CD4-positive, alpha-beta T cell treated with Interferon gamma for 1 hour (primary cell): ENCODE results near the gene ASAP2.
"Not testable (repeated sequence)": the region's sequence is repeated elsewhere in the genome, so short reads cannot be mapped to it uniquely, and the experiment has no call there.

ENCODE experiments used
- DNase-seq: peaks from one replicate; pipeline ENCODE4 v3.0.0-alpha.2; 2020

ASAP2 gene

DNA sequence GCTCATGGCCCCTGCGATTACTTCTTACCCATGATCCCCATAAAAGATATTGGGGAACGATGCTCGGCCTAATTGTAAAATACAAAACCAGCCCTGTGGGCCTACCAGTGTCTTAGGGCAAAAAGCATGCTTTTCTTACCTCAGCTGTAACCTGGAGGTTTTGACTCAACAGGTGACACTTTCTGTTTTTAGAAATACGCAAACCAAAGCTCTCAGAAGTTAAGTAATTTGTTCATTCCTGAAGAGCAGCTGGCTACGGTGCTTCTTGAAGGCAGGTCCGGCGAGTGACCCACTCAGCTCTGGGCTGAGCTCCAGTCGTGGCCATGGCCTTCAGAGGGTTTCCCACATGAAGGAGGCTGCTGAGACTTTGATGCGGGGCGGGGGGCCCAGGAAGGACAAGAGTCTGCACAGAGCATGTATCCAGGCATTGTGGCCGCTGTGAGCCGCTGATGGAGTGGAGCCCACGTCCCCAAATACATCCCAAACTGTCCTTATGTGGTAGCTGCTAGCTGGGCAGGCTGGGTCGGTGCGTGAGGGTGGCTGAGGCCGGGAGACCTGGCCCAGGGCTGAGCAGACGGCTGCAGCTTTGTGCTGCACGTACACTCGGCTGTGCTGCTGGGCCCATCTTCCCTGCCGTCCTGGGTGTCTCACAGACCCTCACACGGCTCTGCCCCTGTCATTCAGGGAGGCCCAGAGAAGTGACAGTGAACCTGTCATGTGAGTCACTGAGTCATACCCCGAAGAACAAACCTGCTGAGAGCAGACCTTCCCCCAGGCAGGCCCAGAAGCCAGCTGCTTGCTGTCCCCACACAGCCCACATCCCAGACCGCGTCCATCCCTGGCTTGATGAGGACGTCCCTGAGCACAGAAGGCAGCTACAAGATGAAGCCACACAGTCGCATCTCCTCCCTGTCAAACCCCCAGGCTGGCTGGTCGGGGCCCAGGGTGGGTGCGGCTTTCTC is 182.6 kb downstream of the ASAP2 start:
- DNase-seq: no peak

DNA sequence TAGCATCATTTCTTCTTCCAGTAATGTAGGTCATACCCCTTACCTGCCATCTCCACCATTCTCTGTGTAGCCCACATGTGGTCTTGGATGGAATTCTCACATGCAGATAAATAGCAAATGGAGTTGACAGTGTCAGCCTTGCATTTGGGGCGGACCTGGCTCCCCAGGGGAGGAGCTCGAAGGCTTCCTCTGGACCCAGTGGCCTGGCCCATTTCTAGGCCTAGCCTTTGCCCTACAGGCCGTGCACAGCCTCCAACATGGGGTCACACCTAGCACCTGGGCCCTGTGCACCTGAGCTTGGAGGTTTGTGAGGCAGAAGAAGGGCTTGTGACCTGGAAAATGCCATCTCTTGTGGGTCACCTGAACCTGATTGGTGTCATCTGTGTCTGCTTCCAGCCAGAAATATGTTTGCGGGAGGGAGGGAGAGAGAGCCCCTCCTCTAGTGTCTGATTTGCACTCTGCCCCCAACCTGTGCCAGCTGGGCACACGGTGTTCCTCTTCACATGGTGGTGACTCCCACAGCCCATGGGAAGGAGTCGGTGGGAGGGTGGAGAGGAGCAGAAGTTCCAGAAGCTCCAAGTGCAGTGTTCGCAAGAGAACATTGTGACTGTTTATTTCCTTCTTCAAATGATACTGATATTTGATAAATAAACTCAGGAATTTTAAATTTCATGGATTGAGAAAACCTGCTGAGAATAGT is 183.7 kb downstream of the ASAP2 start:
- DNase-seq: no peak

DNA sequence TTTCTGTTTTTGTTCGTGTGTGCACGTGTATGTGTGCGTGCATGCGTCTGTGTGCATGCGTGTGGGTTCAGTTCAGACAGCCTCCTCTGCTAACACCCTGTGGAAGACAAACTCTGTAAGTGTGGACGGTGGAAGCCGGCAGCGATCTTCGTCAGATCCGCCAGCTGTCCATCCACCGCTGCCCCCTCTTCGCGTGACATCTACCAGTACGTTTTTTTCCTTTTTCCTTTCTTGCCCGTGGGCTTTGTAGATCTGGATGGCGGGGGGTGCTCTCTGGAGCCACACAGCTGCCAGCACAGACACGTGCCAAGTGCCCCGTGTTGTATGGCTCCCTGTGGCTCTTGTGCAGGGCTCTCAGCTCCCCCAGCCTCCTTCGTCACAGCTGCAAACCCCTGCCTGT is 184.4 kb downstream of the ASAP2 start:
- DNase-seq: no peak

DNA sequence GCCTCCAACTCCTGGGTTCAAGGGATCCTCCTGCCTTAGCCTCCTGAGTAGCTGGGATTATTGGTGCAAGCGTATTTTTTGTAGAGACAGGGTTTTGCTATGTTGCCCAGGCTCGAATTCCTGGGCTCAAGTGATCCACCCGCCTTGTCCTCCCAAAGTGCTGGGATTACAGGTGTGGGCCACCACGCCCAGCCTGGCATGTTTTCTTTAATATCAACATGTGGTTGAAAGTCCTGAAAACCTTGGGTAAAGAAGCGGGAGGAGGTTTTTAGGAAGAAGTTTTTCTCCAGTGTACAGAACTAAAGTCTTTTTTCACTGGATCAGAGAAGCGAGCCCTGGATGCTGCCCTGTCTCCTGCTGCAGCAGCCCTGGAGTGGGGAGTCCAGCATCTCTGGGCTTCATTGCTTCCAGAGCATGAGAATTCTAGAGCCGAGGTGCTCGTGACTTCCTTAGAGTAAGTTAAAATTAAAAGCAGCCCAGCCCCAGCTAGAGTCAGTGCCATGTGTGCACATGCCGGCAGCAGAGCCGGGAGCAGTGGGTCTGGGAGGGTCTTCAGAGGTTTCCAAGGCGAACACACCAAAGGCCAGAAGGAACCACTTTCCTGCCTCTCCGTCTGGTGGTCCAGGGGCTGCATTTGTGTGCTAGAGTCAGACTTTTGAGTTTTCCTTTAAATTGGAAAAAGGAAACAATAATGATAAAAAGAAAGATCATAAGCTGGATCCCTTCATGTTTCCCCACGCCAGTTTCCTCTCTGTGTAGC is 185.5 kb downstream of the ASAP2 start:
- no peak for DNase-seq

DNA sequence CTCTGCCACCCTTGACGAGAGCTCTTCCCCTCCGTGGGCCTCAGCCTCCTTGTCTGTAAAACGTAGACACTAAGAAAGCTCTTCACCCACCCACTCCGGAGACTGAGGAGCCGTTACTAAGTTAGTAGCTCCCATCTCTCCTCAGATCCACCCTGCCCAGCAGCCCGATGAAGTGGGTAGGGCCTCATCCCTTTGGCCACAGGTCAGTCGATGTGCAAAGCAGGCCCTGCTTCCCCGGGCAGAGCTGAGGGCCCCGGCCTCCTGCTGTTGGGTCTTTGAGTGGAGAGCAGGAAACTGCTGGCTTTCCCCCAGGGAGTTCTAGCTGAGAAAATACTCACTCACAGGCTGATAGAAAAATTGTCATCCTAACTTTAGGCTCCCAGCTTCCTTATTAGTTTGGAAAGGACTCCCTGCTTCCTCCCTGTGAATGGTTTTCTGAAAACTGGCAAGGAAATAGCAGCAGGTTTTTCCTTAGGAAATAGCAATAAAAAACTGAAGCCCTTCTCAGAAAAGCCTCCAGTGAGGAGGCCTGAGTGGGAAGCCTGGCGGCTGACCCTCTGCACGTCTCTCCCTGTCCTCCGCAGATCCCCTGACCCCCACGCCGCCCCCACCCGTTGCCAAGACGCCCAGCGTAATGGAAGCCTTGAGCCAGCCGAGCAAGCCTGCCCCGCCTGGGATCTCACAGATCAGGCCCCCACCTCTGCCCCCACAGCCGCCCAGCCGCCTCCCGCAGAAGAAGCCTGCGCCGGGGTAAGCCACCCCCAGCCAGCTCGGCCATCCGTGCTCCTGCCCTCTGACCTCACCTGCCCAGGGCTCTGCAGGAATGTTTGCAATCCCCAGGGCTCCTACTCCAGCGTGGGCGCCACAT is 186.5 kb downstream of the ASAP2 start:
- DNase-seq: no peak

DNA sequence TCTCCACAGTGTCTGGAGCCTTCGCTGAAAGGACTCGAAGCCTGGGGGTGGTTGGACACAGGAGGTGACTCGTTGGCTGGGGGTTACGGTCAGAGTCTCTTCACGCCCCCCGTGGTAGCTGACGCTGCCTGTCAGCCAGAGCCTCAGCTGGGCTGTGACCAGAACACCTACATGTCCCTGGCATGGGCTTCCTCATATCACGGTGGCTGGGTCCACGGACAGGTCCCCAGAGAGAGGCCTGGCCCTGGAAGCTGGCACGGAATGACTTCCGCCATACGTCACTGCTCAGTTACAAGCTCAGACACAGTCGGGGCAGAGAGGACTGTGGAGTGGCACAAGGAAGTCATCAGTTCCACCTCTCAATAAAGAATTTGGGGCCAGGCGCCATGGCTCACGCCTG is 188.2 kb downstream of the ASAP2 start:
- no peak for DNase-seq

DNA sequence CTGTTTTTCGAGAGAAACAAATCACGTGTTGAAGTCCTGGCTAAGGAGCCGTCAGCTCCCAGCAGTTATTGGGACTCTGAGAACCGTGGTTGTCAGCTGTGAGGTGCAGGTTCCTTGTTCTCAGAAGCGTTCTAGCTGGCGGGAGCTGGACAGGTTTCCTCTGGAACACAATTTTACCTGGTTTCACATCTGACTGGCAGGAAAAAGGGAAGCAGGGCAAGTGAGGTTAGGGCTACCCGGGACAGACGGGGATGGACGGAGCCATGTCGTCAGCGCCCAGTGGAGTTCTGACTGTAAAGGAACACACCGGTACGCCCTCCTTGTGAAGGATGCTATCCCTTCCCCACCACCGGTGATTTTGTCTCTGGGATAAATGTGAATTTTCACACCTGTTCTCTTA is 190.6 kb downstream of the ASAP2 start:
- DNase-seq: no peak

DNA sequence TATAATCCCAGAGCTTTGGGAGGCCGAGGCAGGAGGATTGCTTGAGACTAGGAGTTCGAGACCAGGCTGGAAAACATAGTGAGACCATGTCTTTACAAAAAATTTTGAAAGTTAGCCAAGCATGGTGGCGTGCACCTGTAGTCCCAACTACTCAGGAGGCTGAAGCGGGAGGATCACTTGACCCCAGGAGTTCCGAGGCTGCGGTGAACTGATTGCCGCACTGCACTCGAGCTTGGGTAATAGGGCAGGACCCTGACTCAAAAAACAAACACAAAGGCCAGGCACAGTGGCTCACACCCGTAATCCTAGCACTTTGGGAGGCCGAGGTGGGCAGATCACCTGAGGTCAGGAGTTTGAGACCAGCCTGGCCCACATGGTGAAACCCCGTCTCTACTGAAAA is 191.6 kb downstream of the ASAP2 start:
- DNase-seq: not testable (repeated sequence)

DNA sequence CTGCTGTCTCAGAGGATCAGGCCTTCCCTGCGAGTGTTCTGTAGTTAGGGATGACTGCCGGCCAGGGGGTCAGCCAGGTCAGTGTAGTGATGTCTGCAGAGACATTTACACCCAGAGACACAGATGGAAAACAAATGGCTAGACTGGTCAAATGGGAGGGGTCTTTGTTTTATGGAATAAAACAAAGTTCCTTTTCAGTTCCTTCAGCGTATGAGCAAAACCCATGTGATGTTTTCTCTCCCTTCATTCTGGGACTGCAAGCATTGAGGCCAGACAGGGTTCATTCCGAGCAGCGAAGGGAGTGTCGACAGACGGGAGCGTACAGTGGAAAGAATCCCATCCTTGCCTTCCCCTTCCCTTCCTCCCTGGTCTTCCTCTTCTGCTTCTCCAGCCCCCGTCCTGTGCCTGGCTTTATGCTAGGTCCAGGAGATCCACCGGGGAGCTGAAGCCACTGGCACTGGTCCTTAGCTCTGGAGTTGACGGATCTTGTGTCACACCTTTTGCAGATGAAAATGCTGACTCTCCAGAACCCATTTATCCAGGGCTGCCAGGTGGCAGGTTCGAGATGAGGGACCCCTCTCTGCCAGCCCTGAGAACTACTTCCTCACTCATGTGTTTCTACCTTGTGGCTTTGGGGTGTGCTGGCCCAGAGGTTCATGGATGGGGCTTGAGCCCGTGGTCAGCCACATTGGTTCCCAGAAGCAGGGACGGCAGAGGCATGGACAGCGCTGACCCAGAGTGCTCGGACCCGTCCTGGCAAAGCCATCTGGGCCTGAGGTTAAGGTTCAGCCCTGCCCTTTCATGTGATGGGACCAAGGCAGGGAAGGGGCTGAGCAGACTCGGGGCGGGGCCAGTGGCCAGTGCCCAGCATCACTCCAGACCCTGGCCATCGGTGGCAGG is 192.5 kb downstream of the ASAP2 start:
- no peak for DNase-seq

DNA sequence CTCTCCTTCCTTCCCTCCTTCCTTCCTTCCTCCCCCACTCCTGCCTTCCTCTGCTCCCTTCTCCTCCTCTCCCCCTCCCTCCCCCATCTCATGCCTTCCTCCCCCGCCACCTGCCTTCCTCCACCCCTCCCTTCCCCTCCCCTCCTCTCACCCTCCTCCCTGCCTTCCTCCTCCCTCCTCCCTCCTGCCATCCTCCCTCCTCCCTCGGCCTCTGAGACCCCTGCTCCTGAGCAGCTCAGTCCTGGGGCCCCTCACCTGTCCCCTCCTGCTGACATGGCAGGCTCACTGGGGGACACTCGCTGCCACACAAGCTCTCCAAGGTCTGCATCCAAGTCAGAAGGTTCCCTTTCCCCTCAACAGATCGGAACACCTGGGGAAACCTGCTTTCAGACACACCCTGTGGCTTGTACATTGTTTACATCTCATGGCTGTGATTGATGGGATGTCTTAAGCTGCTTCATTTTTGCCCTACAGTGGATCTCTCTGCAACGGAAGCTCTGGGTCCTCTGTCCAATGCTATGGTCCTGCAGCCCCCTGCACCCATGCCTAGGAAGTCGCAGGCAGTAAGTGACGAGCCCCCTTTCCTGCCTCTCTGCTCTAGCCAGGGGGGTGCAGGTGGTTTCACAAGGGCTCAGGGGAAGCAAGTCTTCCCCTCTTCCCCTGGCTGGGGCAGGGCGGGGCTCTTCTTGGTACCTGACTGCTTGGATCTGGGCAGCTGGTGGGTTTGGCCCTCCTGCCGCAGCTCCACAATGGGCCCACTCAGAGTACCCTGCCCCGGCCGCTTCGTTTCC is 193.9 kb downstream of the ASAP2 start:
- DNase-seq: no peak

DNA sequence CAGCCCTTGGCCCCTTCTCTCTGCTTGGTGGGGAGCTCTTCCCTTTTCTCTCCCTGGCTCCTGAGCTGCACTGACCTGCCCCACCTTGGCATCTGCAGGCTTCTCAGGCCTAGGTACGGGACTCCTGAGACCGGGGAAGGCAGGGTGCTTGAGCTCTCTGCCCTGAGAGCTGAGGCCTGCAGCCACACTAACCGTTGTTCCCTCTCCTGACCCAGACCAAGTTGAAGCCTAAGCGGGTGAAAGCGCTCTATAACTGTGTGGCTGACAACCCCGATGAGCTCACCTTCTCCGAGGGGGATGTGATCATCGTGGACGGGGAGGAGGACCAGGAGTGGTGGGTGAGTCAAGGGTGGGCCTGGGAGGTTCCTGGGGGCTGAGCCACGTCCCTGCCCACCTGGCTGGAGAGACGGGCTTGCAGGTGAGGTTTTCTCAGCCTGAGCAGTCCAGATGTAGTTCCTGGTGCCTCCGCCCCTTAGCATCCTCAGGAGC is 194.5 kb downstream of the ASAP2 start:
- no peak for DNase-seq

DNA sequence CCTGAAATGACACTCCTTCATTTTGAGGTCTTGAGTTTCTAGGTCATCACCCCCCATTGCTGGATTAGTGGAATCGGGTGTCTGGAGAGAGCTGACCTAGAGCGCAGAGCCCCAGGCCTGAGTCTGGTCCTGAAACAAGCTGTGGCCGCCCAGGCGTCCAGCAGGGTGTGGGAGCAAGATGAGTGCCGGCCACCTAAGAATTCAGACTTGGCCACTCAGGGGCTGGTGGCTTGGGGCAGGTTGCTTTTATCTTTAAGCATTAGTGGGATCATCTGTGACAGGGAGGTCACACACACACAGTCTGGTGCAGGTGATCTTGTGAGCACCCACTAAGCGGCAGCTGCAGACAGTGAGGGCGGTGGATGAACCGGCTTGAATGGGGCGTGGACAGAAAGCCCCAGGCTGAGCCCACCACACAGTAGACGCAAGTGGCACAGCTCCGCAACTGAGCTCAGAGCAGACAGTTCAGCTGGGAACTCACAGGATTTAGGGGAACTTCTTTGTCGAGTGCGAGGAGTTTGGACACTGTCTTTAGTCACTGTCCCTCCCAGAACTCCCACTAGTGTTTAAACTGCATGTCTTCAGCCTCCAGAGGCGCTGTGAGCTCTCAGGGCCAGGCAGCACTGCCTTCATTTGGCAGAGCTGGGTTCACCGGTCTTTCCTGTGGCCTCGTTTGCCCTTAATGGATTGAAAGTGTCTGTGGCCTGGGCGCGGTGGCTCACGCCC is 195.2 kb downstream of the ASAP2 start:
- no peak for DNase-seq

DNA sequence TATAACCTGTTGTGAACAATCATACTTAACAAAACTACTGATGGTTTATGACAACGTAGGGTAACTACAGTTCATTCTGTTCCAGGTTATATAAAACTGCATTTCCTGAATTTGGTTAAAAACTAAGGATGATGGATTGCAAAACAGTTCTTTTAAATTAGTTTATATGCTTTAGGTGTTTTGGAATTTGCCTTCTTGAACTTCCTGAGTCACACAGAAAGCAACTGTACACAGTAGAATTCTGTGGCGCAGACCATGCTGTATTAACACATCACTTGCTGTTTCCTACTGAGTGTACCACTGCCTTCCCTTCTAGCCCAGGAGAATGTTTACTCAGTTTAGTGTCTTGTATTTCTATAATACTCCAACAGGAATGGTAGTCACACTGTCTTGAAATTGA is 197.3 kb downstream of the ASAP2 start:
- DNase-seq: no peak

DNA sequence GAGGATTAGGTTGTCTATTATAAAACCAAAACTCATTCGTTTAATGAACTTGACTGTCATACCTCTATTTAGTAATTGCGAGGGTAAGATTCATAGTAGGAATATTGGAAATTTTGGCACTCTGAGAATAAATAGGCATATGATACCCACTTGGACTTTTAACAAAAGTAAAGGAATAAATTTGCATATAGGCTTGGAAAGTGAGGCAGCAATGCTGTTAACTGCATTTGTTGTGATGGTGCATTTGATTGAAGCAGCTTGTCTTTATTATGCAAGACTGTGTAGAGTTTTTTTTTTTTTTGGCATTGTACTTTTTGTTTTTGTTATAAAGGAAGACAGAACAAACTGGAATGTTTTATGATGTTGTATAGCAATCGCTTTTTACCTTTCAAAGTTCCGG is 197.8 kb downstream of the ASAP2 start:
- DNase-seq: no peak

DNA sequence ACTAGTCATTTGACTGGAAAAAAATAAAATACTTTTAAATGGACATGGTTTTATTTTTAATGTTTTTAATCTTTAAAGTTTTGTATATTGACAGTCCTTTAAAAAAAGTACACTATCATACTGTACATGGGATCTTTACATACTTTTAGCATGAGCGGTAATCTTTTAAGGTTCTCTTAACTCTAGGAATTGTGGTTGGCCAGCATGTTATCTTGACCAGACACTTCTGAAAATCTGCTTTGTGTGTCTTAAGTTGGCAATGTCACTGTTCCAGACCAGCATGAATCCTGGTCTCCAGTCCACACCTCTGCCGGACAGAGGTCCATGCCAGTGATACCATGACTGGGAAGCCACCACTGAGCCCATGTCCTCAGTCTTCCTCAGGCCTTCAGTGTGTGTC is 199.0 kb downstream of the ASAP2 start:
- no peak for DNase-seq

DNA sequence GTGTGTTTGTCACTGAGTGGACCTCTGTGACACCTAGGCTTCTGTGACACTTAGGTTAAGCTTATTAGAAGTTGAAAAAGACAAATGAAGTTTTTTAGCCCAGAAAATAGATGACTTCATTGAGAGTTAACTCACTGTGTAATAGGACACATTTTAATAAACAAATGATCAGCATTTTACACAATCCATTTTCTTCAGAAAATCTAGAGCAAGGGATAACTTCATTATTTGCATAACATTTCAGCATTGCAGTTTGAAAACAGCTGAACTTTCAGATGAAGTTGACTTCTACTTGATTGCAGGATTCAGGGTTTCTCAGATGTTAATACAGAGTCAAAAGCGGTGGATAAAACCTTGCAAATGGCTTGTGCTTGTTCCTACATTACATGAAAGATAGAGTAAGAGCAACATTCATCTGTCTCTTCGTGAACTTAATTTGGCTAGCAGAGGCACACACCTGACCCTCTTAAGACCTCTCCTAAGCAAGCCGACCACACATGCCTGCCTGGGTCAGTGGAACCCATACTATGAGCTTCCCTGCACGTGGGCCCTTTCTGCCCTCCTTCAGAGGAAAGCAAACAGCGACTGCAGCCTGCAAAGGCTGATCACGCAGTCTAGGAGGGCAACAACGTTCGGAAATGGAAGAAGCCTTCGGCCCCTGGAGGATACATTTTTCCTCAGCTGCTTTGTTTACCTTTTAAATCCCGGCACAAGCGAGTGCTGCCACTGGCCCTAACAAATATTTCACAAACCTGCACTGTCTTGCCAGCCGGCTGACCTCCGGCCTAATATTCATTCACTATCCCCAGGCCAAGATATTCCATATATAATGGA is 200.1 kb downstream of the ASAP2 start:
- DNase-seq: no peak

DNA sequence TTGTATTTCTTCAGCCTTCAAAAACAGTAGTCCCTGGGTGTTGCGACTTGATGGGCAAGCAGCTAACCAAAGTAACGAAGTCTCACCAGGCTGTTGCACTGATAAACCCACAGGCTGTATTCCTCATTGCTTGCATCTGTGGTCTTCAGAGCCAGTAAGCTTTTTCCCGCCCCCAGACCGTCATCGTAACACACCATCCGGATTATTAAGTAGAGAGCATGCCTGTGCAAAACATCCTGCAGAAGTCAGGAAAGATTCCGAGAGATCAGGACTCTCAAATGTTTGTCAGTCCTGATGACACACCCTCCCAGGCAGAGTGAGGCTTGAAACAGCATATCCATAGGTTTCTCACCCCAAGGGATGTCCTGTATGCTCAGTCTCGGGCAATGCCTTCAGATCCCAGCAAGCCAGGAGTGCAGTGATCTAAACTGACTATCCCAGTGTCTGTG is 200.8 kb downstream of the ASAP2 start:
- DNase-seq: no peak

DNA sequence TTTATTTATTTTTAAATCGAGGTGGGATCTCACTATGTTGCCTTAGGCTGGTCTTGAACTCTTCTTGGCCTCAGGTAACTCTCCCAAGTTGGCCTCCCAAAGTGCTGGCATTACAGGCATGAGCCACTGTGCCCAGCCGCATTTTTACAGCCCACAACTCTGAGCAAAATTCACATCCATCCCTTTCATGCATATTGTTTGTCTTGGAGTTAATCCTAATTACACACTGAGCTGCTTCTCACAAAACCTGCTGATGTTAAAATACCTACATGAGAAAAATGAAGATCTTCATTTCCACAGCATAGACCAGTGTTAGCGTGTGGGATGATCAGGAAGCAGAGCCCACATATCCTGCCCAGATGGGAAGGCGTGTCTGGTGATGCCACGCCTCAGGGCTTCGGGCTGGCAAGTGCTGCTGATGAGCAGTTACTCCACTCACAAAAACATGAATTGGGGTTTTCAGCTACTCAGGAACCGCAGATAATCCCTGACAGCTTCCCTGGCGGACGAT is 202.1 kb downstream of the ASAP2 start:
- no peak for DNase-seq
